Measurements from ENCODE around the gene PEX11G.

- TF ChIP-seq SUZ12 (IDR thresholded peaks at IDR 0.05; ENCODE audit: low read length) (no peak), CTCF (IDR thresholded peaks at IDR 0.05; ENCODE audit: control extremely low read depth in 1 of 3, insufficient read depth in 1 of 3, low read depth in 1 of 3, low read length in 3 of 3) (no peak)
These were observed 16.4 kb upstream of the PEX11G start for GRCh38 chr19:7505288-7505681.
